SK-N-SH (cell line): ENCODE results near the gene C4orf33. TPM values are rescaled to one million over a fixed set of nuclear protein-coding genes. Genes with fewer than 3 reads are reported as not detected.

Experiments
- CTCF ChIA-PET: fragments of 300-600, 350-600 bp; formaldehyde crosslinking; extraction: SDS; loops from one replicate; lab custom pipeline; 2021; lab: Yijun Ruan, JAX
- POLR2A ChIA-PET: fragments of 350-600 bp; sonication (Branson Sonifier 250); formaldehyde crosslinking; extraction: SDS; loops from one replicate; lab custom pipeline; 2020; ENCODE audit warnings: antibody characterized with exemption, inconsistent platforms; lab: Yijun Ruan, JAX
- DNase-seq: peaks from one replicate; pipeline ENCODE4 v3.0.0; 2012
- H2AFZ ChIP-seq: fragments of 200-600 bp; sonication (generic); 2 replicates; pipeline ENCODE4 v1.8.1; 2016; ENCODE audit warnings: antibody characterized with exemption, mild to moderate bottlenecking, low read depth
- H3F3A ChIP-seq: fragments of 200-600 bp; sonication (generic); replicated peaks from 2 replicates; pipeline ENCODE3; 2016; ENCODE audit warnings: antibody characterized with exemption, mild to moderate bottlenecking; ENCODE audit not compliant: insufficient read depth
- H3K27ac ChIP-seq, 2 experiments: fragments of 200-500 bp in 1 of 2; fragments of 200-600 bp in 1 of 2; sonication (Bioruptor generic) in 1 of 2; sonication (generic), shearing (Covaris generic) in 1 of 2; 2 replicates each; pipeline versions ENCODE4 v1.5.1 to v1.6.1; 2014 to 2016; ENCODE audit warnings: low read depth in 2 of 2, inconsistent platforms in 1 of 2, low read length in 1 of 2, mild to moderate bottlenecking in 1 of 2, mixed read lengths in 1 of 2
- H3K27me3 ChIP-seq: fragments of 200-600 bp; sonication (generic), shearing (Covaris generic); 2 replicates; pipeline ENCODE4 v1.6.1; 2016; ENCODE audit warnings: mixed run types; ENCODE audit not compliant: insufficient read depth
- H3K36me3 ChIP-seq, 2 experiments: fragments of 200-500 bp in 1 of 2; fragments of 200-600 bp in 1 of 2; sonication (Bioruptor generic) in 1 of 2; sonication (generic) in 1 of 2; replicated peaks in 1 of 2; 2 replicates each; pipeline versions ENCODE3 to v1.5.1; 2014 to 2016; ENCODE audit warnings: low read length in 1 of 2, mild to moderate bottlenecking in 1 of 2; ENCODE audit not compliant: insufficient read depth in 2 of 2, control insufficient read depth in 1 of 2
- H3K4me1 ChIP-seq, 2 experiments: fragments of 200-500 bp in 1 of 2; fragments of 200-600 bp in 1 of 2; sonication (Bioruptor generic) in 1 of 2; sonication (generic), shearing (Covaris generic) in 1 of 2; 2 replicates each; pipeline versions ENCODE4 v1.5.1 to v1.6.1; 2014 to 2016; ENCODE audit warnings: low read depth in 1 of 2, low read length in 1 of 2, mixed run types in 1 of 2; ENCODE audit not compliant: insufficient read depth in 2 of 2, control insufficient read depth in 1 of 2
- H3K4me2 ChIP-seq: fragments of 200-600 bp; sonication (generic), shearing (Covaris generic); 2 replicates; pipeline ENCODE4 v1.6.1; 2017; ENCODE audit warnings: mixed run types
- H3K4me3 ChIP-seq, 2 experiments: fragments of 200-500 bp in 1 of 2; fragments of 200-600 bp in 1 of 2; sonication (Bioruptor generic) in 1 of 2; sonication (generic), shearing (Covaris generic) in 1 of 2; 2 replicates each; pipeline versions ENCODE4 v1.5.1 to v1.8.1; 2014 to 2016; ENCODE audit warnings: low read depth in 2 of 2, inconsistent platforms in 1 of 2, low read length in 1 of 2, mild to moderate bottlenecking in 1 of 2, mixed read lengths in 1 of 2, moderate library complexity in 1 of 2
- H3K79me2 ChIP-seq: fragments of 200-600 bp; sonication (generic); 2 replicates; pipeline ENCODE4 v1.8.1; 2017; ENCODE audit warnings: mild to moderate bottlenecking; ENCODE audit not compliant: insufficient read depth
- H3K9ac ChIP-seq: fragments of 200-600 bp; sonication (generic); 2 replicates; pipeline ENCODE4 v1.6.1; 2017; ENCODE audit warnings: mixed run types
- H3K9me2 ChIP-seq: fragments of 200-600 bp; sonication (generic); 2 replicates; pipeline ENCODE4 v1.6.1; 2017; ENCODE audit warnings: mixed run types
- H3K9me3 ChIP-seq: fragments of 200-600 bp; sonication (generic); 2 replicates; pipeline ENCODE4 v1.6.1; 2017; ENCODE audit warnings: mixed run types, mild to moderate bottlenecking, moderate library complexity
- H4K20me1 ChIP-seq: fragments of 200-600 bp; sonication (generic); 2 replicates; pipeline ENCODE4 v1.6.1; 2017; ENCODE audit warnings: mild to moderate bottlenecking, mixed run types; ENCODE audit not compliant: insufficient read depth
- CTCF ChIP-seq: fragments of 200-600 bp; sonication (generic); IDR thresholded peaks from 2 replicates; pipeline ENCODE4 v1.6.1; 2017; ENCODE audit warnings: antibody characterized with exemption, mild to moderate bottlenecking, moderate library complexity
- EZH2phosphoT487 ChIP-seq: fragments of 200-600 bp; sonication (generic); IDR thresholded peaks from 2 replicates; pipeline ENCODE4 v1.6.1; 2017; ENCODE audit warnings: low read depth, mixed run types, mild to moderate bottlenecking, antibody characterized with exemption, moderate library complexity, borderline replicate concordance
- GATA2 ChIP-seq: sonication (generic); formaldehyde crosslinking; IDR thresholded peaks from 2 replicates; pipeline ENCODE4 v1.5.0; 2020; ENCODE audit warnings: mild to moderate bottlenecking, missing genetic modification reagents
- IRF3 ChIP-seq: fragments of 150-350 bp; IDR thresholded peaks from 2 replicates; pipeline ENCODE4 v1.6.1; 2016; ENCODE audit warnings: mild to moderate bottlenecking, low read depth, low read length
- NRF1 ChIP-seq: IDR thresholded peaks from 2 replicates; pipeline ENCODE4 v1.6.1; 2012; ENCODE audit warnings: low read depth, mild to moderate bottlenecking, low read length
- TEAD4 ChIP-seq: IDR thresholded peaks from 2 replicates; pipeline ENCODE4 v1.4.0; 2012; ENCODE audit warnings: mild to moderate bottlenecking, borderline replicate concordance; ENCODE audit not compliant: insufficient read depth
- USF1 ChIP-seq: IDR thresholded peaks from 2 replicates; pipeline ENCODE4 v1.4.0; 2012; ENCODE audit warnings: low read depth, borderline replicate concordance
- USF2 ChIP-seq: fragments of 150-350 bp; IDR thresholded peaks from 2 replicates; pipeline ENCODE4 v1.6.1; 2017; ENCODE audit warnings: antibody characterized with exemption, low read length, low read depth, borderline replicate concordance
- ZBTB33 ChIP-seq: IDR thresholded peaks from 2 replicates; pipeline ENCODE4 v1.4.0; 2012; ENCODE audit warnings: low read depth, borderline replicate concordance
- WGBS: methylation state at CpG from one replicate; pipeline ENCODE4 v1.1.6; 2017; ENCODE audit warnings: low lambda C conversion rate; 5-methylcytosine and 5-hydroxymethylcytosine counted together
- polyA plus RNA-seq, 3 experiments: library from polyadenylated mRNA; depleted of rRNA; stranded (reverse); fragments of >200 nt; gene quantifications; 2 replicates each; pipeline ENCODE4 v1.2.3, GENCODE V29; 2012

The C4orf33 gene
- polyA plus RNA-seq, 1 of the 3 experiments (the other 2 are of a cell fraction), result 3.3 TPM

GRCh38 chr4:129094347-129094746 lies 1.6 kb upstream of the C4orf33 start:
- no peak overlapping the region for H3K4me3 ChIP-seq
- peak overlapping the region; percentile 84; the same call in 1 of the 2 replicates for H2AFZ ChIP-seq
- 67% methylated on average over 3 of the region's 3 CpGs for WGBS

GRCh38 chr4:129098531-129099001 lies 2.6 kb downstream of the C4orf33 start:
- Histone ChIP-seq H3K36me3 (peaks cover 0 to under 1% of the 10 kb centered on the region in 2 experiments), H3K27ac (no peak overlapping the region), H3K27me3 (no peaks in the 10 kb centered on the region), H3K9me2 (no peaks in the 10 kb centered on the region), H3F3A (peaks cover 5% of the 10 kb centered on the region), H3K4me3 (no peak overlapping the region), H2AFZ (no peak overlapping the region), H3K9me3 (no peaks in the 10 kb centered on the region), H3K9ac (no peak overlapping the region), H3K4me2 (no peak overlapping the region), H3K4me1 (peaks cover 0 to 2% of the 10 kb centered on the region in 2 experiments; a peak in 2 of 4 replicates), H4K20me1 (no peaks in the 10 kb centered on the region)
- ChIA-PET CTCF (no interaction called here), POLR2A (no interaction called here)
- no peak for DNase-seq
- TF ChIP-seq ZBTB33 (no peak), USF1 (no peak), IRF3 (no peak), CTCF (no peak), GATA2 (CRISPR knock-in tag) (no peak), USF2 (no peak), EZH2phosphoT487 (no peak)
- TF ChIP-seq, all 33 proteins: peak for 0
- no peaks in the 10 kb centered on the region for H3K79me2 ChIP-seq

More at GRCh38 chr4:129094347-129094746, 1.6 kb upstream of the C4orf33 start:
- peaks cover 0 to 14% of the 10 kb centered on the region in 2 experiments; a peak in 2 of 4 replicates for H3K4me1 ChIP-seq
- no peak for DNase-seq
- peaks cover 0 to 3% of the 10 kb centered on the region in 2 experiments for H3K36me3 ChIP-seq
- H3K9ac ChIP-seq, result no peak overlapping the region
- peaks cover 37% of the 10 kb centered on the region for H3K79me2 ChIP-seq
- H4K20me1 ChIP-seq, result no peaks in the 10 kb centered on the region
- peaks cover 10% of the 10 kb centered on the region for H3F3A ChIP-seq
- no peaks in the 10 kb centered on the region for H3K9me2 ChIP-seq
- no peak overlapping the region for H3K4me2 ChIP-seq
- H3K9me3 ChIP-seq, result no peaks in the 10 kb centered on the region
- H3K27ac ChIP-seq, result no peak overlapping the region
- TF ChIP-seq ZBTB33, result no peak
- TF ChIP-seq NRF1, result no peak
- TF ChIP-seq TEAD4, result no peak
- ChIA-PET POLR2A (no interaction called here), CTCF (no interaction called here)
- no peaks in the 10 kb centered on the region for H3K27me3 ChIP-seq
